Measurements from ENCODE around the gene P2RX1.

P2RX1 gene

GRCh38 chr17:3959295-3959899 lies 43.1 kb upstream of the P2RX1 start:
- Histone ChIP-seq H3K9ac (ENCODE audit: low read depth, low read length) (no peak overlapping the region), H3K27me3 (ENCODE audit: insufficient read depth, low read length) (peaks cover 28% of the 10 kb centered on the region), H3K27ac (ENCODE audit: low read depth, low read length) (no peak overlapping the region), H3K4me3 (ENCODE audit: low read length) (no peak overlapping the region), H3K36me3 (ENCODE audit: insufficient read depth, low read length) (no peaks in the 10 kb centered on the region), H3K4me1 (ENCODE audit: insufficient read depth, low read length) (peaks cover 18% of the 10 kb centered on the region), H3K9me3 (ENCODE audit: insufficient read depth, low read depth, low read length) (no peaks in the 10 kb centered on the region)
- 71% methylated on average over 15 of the region's 15 CpGs for WGBS

- Histone ChIP-seq H3K27ac (ENCODE audit: low read depth, low read length) (no peak overlapping the region), H3K27me3 (ENCODE audit: insufficient read depth, low read length) (peaks cover 14% of the 10 kb centered on the region), H3K4me1 (ENCODE audit: insufficient read depth, low read length) (peaks cover 18% of the 10 kb centered on the region), H3K36me3 (ENCODE audit: insufficient read depth, low read length) (no peaks in the 10 kb centered on the region), H3K4me3 (ENCODE audit: low read length) (no peak overlapping the region), H3K9ac (ENCODE audit: low read depth, low read length) (no peak overlapping the region), H3K9me3 (ENCODE audit: insufficient read depth, low read depth, low read length) (no peaks in the 10 kb centered on the region)
- whole genome bisulfite sequencing = 90% methylated on average over 18 of the region's 18 CpGs
These were observed 41.7 kb upstream of the P2RX1 start for GRCh38 chr17:3957735-3958599.

GRCh38 chr17:3956983-3957382 lies 40.7 kb upstream of the P2RX1 start:
- no peak overlapping the region for H3K27ac ChIP-seq (ENCODE audit: low read depth, low read length)
- H3K9me3 ChIP-seq (ENCODE audit: insufficient read depth, low read depth, low read length) = no peaks in the 10 kb centered on the region
- no peaks in the 10 kb centered on the region for H3K36me3 ChIP-seq (ENCODE audit: insufficient read depth, low read length)
- 62% methylated on average over 12 of the region's 12 CpGs for WGBS
- H3K27me3 ChIP-seq (ENCODE audit: insufficient read depth, low read length) = peaks cover 4% of the 10 kb centered on the region; the same call in 1 of the 2 replicates
- no peak overlapping the region for H3K4me3 ChIP-seq (ENCODE audit: low read length)
- H3K9ac ChIP-seq (ENCODE audit: low read depth, low read length) = no peak overlapping the region
- peaks cover 18% of the 10 kb centered on the region for H3K4me1 ChIP-seq (ENCODE audit: insufficient read depth, low read length)

DNA sequence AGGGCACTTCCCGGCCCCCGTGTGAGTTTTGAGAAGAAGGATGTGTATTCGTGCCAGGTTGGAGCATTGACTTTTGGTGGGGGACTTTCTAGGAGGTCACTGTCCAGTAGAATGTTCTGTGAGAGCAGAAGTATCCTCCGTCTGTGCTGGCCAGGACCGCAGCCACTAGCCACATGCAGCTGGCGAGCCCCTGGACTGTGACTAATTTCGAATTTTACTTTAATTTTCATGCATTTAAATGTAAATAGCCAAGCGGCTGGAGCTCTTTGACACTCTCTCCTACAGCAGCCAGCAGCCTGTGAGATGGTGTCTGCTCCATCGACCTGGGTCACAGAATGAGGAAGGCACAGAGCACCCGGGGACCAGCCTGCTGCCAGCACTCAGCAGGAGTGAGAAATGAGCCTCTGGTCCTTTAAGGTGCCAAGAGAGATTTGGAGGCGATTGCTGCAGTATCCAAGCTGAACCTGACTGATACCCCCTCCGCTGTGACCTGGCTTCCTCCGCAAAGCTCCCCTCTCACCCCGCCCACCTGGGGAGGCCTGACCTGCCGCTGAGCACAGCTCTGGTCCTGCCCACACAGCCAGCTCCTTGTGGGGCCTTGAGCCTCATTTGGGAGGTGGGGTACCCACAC lies 40.2 kb upstream of the P2RX1 start:
- H3K4me1 ChIP-seq (ENCODE audit: insufficient read depth, low read length) = peaks cover 18% of the 10 kb centered on the region
- H3K36me3 ChIP-seq (ENCODE audit: insufficient read depth, low read length) = no peaks in the 10 kb centered on the region
- no peaks in the 10 kb centered on the region for H3K9me3 ChIP-seq (ENCODE audit: insufficient read depth, low read depth, low read length)
- no peaks in the 10 kb centered on the region for H3K27me3 ChIP-seq (ENCODE audit: insufficient read depth, low read length)
- H3K9ac ChIP-seq (ENCODE audit: low read depth, low read length) = no peak overlapping the region
- H3K4me3 ChIP-seq (ENCODE audit: low read length) = no peak overlapping the region
- no peak overlapping the region for H3K27ac ChIP-seq (ENCODE audit: low read depth, low read length)
- 18% methylated on average over 15 of the region's 15 CpGs for WGBS

- Histone ChIP-seq H3K36me3 (ENCODE audit: insufficient read depth, low read length) (no peaks in the 10 kb centered on the region), H3K4me1 (ENCODE audit: insufficient read depth, low read length) (peaks cover 18% of the 10 kb centered on the region), H3K9ac (ENCODE audit: low read depth, low read length) (no peak overlapping the region), H3K4me3 (ENCODE audit: low read length) (no peak overlapping the region), H3K9me3 (ENCODE audit: insufficient read depth, low read depth, low read length) (no peaks in the 10 kb centered on the region), H3K27ac (ENCODE audit: low read depth, low read length) (no peak overlapping the region), H3K27me3 (ENCODE audit: insufficient read depth, low read length) (no peaks in the 10 kb centered on the region)
- WGBS = 95% methylated on average over 9 of the region's 10 CpGs
These were observed 39.4 kb upstream of the P2RX1 start for GRCh38 chr17:3955673-3955988.

- no peak overlapping the region for H3K9ac ChIP-seq (ENCODE audit: low read depth, low read length)
- peaks cover 18% of the 10 kb centered on the region for H3K4me1 ChIP-seq (ENCODE audit: insufficient read depth, low read length)
- H3K36me3 ChIP-seq (ENCODE audit: insufficient read depth, low read length) = no peaks in the 10 kb centered on the region
- 87% methylated on average over 18 of the region's 18 CpGs for WGBS
- no peaks in the 10 kb centered on the region for H3K27me3 ChIP-seq (ENCODE audit: insufficient read depth, low read length)
- no peaks in the 10 kb centered on the region for H3K9me3 ChIP-seq (ENCODE audit: insufficient read depth, low read depth, low read length)
- no peak overlapping the region for H3K27ac ChIP-seq (ENCODE audit: low read depth, low read length)
- H3K4me3 ChIP-seq (ENCODE audit: low read length) = no peak overlapping the region
These were observed 38.9 kb upstream of the P2RX1 start for GRCh38 chr17:3954976-3955672.

- H3K4me1 ChIP-seq (ENCODE audit: insufficient read depth, low read length) = peaks cover 11% of the 10 kb centered on the region
- no peaks in the 10 kb centered on the region for H3K36me3 ChIP-seq (ENCODE audit: insufficient read depth, low read length)
- no peaks in the 10 kb centered on the region for H3K9me3 ChIP-seq (ENCODE audit: insufficient read depth, low read depth, low read length)
- 89% methylated on average over 10 of the region's 10 CpGs for WGBS
- H3K27ac ChIP-seq (ENCODE audit: low read depth, low read length) = no peak overlapping the region
- H3K27me3 ChIP-seq (ENCODE audit: insufficient read depth, low read length) = no peaks in the 10 kb centered on the region
- no peak overlapping the region for H3K4me3 ChIP-seq (ENCODE audit: low read length)
- H3K9ac ChIP-seq (ENCODE audit: low read depth, low read length) = no peak overlapping the region
These were observed 37.8 kb upstream of the P2RX1 start for GRCh38 chr17:3954086-3954485.

DNA sequence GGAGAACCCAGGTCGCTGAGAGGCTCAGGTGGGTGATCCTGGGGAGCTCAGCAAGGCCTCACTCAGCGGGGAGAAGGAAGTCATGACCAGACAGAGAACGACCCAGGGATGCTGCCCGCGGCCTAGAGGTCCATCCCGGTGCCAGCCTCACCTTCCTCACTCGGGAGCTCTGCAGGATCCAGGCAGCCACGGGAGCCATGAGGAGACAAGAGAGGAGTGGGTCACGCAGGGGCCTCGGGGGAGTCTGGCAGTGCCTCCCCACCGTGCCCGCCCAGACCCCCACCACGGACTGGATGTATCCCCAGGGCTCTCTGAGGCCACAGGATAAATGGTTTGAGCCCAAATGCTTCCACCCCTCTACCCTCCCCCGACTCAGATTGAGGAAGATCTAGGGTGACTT lies 37.3 kb upstream of the P2RX1 start:
- H3K36me3 ChIP-seq (ENCODE audit: insufficient read depth, low read length) = no peaks in the 10 kb centered on the region

DNA sequence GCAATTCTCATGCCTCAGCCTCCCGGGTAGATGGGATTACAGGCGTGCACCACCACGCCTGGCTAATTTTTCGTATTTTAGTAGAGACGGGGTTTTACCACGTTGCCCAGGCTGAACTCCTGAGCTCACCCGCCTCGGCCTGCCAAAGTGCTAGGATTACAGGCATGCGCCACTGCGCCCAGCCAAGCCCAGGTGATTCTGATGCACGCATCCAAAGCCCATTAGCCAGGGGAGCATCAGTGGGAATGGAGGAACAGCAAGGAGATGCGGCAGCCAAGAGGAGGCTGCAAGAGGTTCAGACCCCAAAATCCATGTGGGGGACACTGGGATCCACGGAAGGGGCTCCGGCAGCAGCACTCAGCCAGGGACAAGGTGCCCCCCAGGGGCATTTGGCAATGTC lies 35.9 kb upstream of the P2RX1 start:
- Histone ChIP-seq H3K9me3 (ENCODE audit: insufficient read depth, low read depth, low read length) (no peaks in the 10 kb centered on the region), H3K27ac (ENCODE audit: low read depth, low read length) (no peak overlapping the region), H3K36me3 (ENCODE audit: insufficient read depth, low read length) (no peaks in the 10 kb centered on the region), H3K27me3 (ENCODE audit: insufficient read depth, low read length) (no peaks in the 10 kb centered on the region), H3K4me1 (ENCODE audit: insufficient read depth, low read length) (peaks cover 11% of the 10 kb centered on the region), H3K4me3 (ENCODE audit: low read length) (no peak overlapping the region), H3K9ac (ENCODE audit: low read depth, low read length) (no peak overlapping the region)
- 96% methylated on average over 14 of the region's 14 CpGs for WGBS

More for the DNA sequence above, 37.3 kb upstream of the P2RX1 start:
- 92% methylated on average over 14 of the region's 14 CpGs for WGBS
- H3K4me1 ChIP-seq (ENCODE audit: insufficient read depth, low read length) = peaks cover 11% of the 10 kb centered on the region
- H3K9ac ChIP-seq (ENCODE audit: low read depth, low read length) = no peak overlapping the region
- H3K27me3 ChIP-seq (ENCODE audit: insufficient read depth, low read length) = no peaks in the 10 kb centered on the region
- no peak overlapping the region for H3K4me3 ChIP-seq (ENCODE audit: low read length)
- H3K27ac ChIP-seq (ENCODE audit: low read depth, low read length) = no peak overlapping the region
- H3K9me3 ChIP-seq (ENCODE audit: insufficient read depth, low read depth, low read length) = no peaks in the 10 kb centered on the region

DNA sequence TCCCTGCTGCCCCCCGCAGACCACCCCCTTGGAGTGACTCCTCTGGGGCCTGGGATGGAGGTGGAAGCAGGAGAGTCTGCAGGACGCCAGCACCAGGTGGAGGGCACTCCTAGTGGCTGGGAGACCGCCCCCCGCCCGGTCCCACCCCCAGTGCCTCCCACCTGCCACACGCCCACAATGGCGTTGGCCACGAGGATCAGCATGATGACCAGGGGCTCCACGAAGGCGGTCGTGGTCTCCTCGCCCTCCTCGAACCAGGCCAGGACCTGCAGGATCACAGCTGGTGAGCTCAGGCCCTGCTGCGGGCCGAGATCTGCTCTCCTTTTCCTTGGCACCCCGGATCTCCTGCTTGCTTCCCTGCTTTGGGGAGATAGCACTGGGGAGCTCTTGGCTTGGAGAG lies 35.2 kb upstream of the P2RX1 start:
- H3K9ac ChIP-seq (ENCODE audit: low read depth, low read length) = no peak overlapping the region
- 90% methylated on average over 16 of the region's 16 CpGs for whole genome bisulfite sequencing
- no peak overlapping the region for H3K4me3 ChIP-seq (ENCODE audit: low read length)
- no peaks in the 10 kb centered on the region for H3K9me3 ChIP-seq (ENCODE audit: insufficient read depth, low read depth, low read length)
- H3K36me3 ChIP-seq (ENCODE audit: insufficient read depth, low read length) = no peaks in the 10 kb centered on the region
- H3K27ac ChIP-seq (ENCODE audit: low read depth, low read length) = no peak overlapping the region
- peaks cover 4% of the 10 kb centered on the region for H3K4me1 ChIP-seq (ENCODE audit: insufficient read depth, low read length)
- no peaks in the 10 kb centered on the region for H3K27me3 ChIP-seq (ENCODE audit: insufficient read depth, low read length)

DNA sequence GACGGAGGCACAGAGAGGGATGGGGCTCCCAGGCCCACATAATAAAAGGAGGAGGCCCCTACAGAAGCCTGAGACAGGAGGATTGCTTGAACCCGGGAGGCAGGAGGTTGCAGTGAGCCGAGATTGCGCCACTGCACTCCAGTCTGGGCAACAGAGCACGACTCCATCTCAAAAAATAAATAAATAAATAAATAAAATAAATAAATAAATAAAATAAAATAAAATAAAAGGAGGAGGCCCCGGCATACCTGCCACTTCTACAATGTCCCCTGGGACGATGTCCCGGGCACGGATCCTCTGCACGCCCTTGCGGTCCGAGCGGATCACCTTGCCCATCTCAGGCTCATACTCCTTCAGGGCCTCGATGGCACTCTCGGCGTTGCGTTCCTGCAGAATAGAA lies 34.7 kb upstream of the P2RX1 start:
- no peaks in the 10 kb centered on the region for H3K27me3 ChIP-seq (ENCODE audit: insufficient read depth, low read length)
- no peak overlapping the region for H3K9ac ChIP-seq (ENCODE audit: low read depth, low read length)
- WGBS = 96% methylated on average over 14 of the region's 17 CpGs
- no peaks in the 10 kb centered on the region for H3K9me3 ChIP-seq (ENCODE audit: insufficient read depth, low read depth, low read length)
- H3K4me3 ChIP-seq (ENCODE audit: low read length) = no peak overlapping the region
- no peaks in the 10 kb centered on the region for H3K36me3 ChIP-seq (ENCODE audit: insufficient read depth, low read length)
- no peak overlapping the region for H3K27ac ChIP-seq (ENCODE audit: low read depth, low read length)
- peaks cover under 1% of the 10 kb centered on the region; the same call in 1 of the 2 replicates for H3K4me1 ChIP-seq (ENCODE audit: insufficient read depth, low read length)
